HepG2 (cell line): Measurements from ENCODE around the gene FCHSD1. TPM values are rescaled to one million over a fixed set of nuclear protein-coding genes. Genes with fewer than 3 reads are reported as not detected.

Experiments used
- ASH2L ChIP-seq: fragments of 300-600, 200-600 bp; sonication (generic); IDR thresholded peaks from 2 replicates; pipeline ENCODE4 v1.7.0; 2017; ENCODE audit warnings: low read depth, mild to moderate bottlenecking, moderate library complexity, mixed read lengths, low read length; ENCODE audit not compliant: insufficient read length
- DMAP1 ChIP-seq: IDR thresholded peaks from 2 replicates; pipeline ENCODE4 v1.6.1; 2016
- DZIP1 ChIP-seq: sonication (generic); formaldehyde crosslinking; IDR thresholded peaks from 2 replicates; pipeline ENCODE4 v1.5.0; 2020; ENCODE audit warnings: mild to moderate bottlenecking, missing genetic modification reagents
- ISL2 ChIP-seq: sonication (generic); formaldehyde crosslinking; IDR thresholded peaks from 2 replicates; pipeline ENCODE4 v1.5.0; 2020; ENCODE audit warnings: missing genetic modification reagents
- KLF12 ChIP-seq: sonication (generic); formaldehyde crosslinking; IDR thresholded peaks from 2 replicates; pipeline ENCODE4 v1.4.0; 2020; ENCODE audit warnings: missing genetic modification reagents, borderline replicate concordance
- MED8 ChIP-seq: sonication (generic); formaldehyde crosslinking; IDR thresholded peaks from 2 replicates; pipeline ENCODE4 v1.8.1; 2023; ENCODE audit warnings: mild to moderate bottlenecking, missing genetic modification reagents; ENCODE audit not compliant: insufficient replicate concordance
- MYPOP ChIP-seq: sonication (generic); formaldehyde crosslinking; IDR thresholded peaks from 2 replicates; pipeline ENCODE4 v1.8.1; 2023; ENCODE audit warnings: mild to moderate bottlenecking, moderate library complexity, missing genetic modification reagents
- PRDM4 ChIP-seq: sonication (generic); formaldehyde crosslinking; IDR thresholded peaks from 2 replicates; pipeline ENCODE4 v1.9.0; 2021; ENCODE audit warnings: missing genetic modification reagents, borderline replicate concordance
- SKIL ChIP-seq: sonication (generic); formaldehyde crosslinking; IDR thresholded peaks from 2 replicates; pipeline ENCODE4 v1.8.0; 2022; ENCODE audit warnings: missing genetic modification reagents, mild to moderate bottlenecking, moderate library complexity, borderline replicate concordance
- TFDP1 ChIP-seq: IDR thresholded peaks from 2 replicates; pipeline ENCODE4 v1.6.1; 2016; ENCODE audit warnings: missing compliant biosample characterization, missing genetic modification reagents, borderline replicate concordance
- WIZ ChIP-seq: sonication (generic); formaldehyde crosslinking; IDR thresholded peaks from 2 replicates; pipeline ENCODE4 v1.5.1; 2020; ENCODE audit warnings: mild to moderate bottlenecking, missing genetic modification reagents
- XRCC5 ChIP-seq: fragments of 200-400 bp; formaldehyde crosslinking; optimal IDR thresholded peaks from 2 replicates; pipeline ENCODE3; 2017; ENCODE audit warnings: mild to moderate bottlenecking, low read length
- ZMAT3 ChIP-seq: sonication (generic); formaldehyde crosslinking; conservative IDR thresholded peaks from 2 replicates; pipeline ENCODE4 v1.7.0; 2021; ENCODE audit warnings: missing genetic modification reagents
- ZNF326 ChIP-seq: sonication (generic); formaldehyde crosslinking; IDR thresholded peaks from 2 replicates; pipeline ENCODE4 v1.4.0; 2020; ENCODE audit warnings: missing genetic modification reagents, borderline replicate concordance
- ZNF501 ChIP-seq: sonication (generic); formaldehyde crosslinking; IDR thresholded peaks from 2 replicates; pipeline ENCODE4 v1.5.1; 2020; ENCODE audit warnings: mild to moderate bottlenecking, moderate library complexity, missing genetic modification reagents
- ZNF607 ChIP-seq: sonication (generic); formaldehyde crosslinking; IDR thresholded peaks from 2 replicates; pipeline ENCODE4 v1.5.1; 2020; ENCODE audit warnings: missing genetic modification reagents, mild to moderate bottlenecking, borderline replicate concordance
- ZNF768 ChIP-seq: sonication (generic); formaldehyde crosslinking; IDR thresholded peaks from 2 replicates; pipeline ENCODE4 v1.4.0; 2020; ENCODE audit warnings: missing genetic modification reagents
- ZNF83 ChIP-seq: sonication (generic); formaldehyde crosslinking; IDR thresholded peaks from 2 replicates; pipeline ENCODE4 v1.4.0; 2020; ENCODE audit warnings: missing genetic modification reagents, mild to moderate bottlenecking, borderline replicate concordance
- ZNF878 ChIP-seq: sonication (generic); formaldehyde crosslinking; IDR thresholded peaks from 2 replicates; pipeline ENCODE4 v1.8.1; 2023; ENCODE audit warnings: mild to moderate bottlenecking, missing genetic modification reagents, moderate library complexity
- polyA plus RNA-seq, 8 experiments: library from polyadenylated mRNA; depleted of rRNA in 3 of 8; stranded (reverse) in 7 of 8; unstranded in 1 of 8; fragments of >200 nt; fragmentation: Illumina TruSeq in 4 of 8; extraction: Trizol in 4 of 8; gene quantifications; 2 replicates each; pipeline versions ENCODE4 v1.2.1 to v1.2.3, GENCODE V29; 2011 to 2016; ENCODE audit warnings: low read depth in 4 of 8, missing spikeins in 1 of 8, mixed read lengths in 1 of 8; ENCODE audit not compliant: insufficient read depth in 1 of 8
- total RNA-seq, 5 experiments: library from RNA; depleted of rRNA; stranded (reverse); fragments of >200 nt; fragmentation: Illumina TruSeq; extraction: Trizol; gene quantifications; 2 replicates each; pipeline ENCODE4 v1.2.3, GENCODE V29; 2016; ENCODE audit warnings: low read depth in 1 of 5

Gene FCHSD1
- total and polyA plus RNA-seq, 2 of the 13 experiments (the other 11 are each of a cell fraction or from before 2014, with no cell fraction given), result 5.5 to 15.4 TPM

GRCh38 chr5:141637123-141637766, 14.0 kb downstream of the FCHSD1 start (continued):
- TF ChIP-seq TFDP1 (CRISPR knock-in tag) (peak; percentile 31; the same call in 1 of the 2 replicates), ZNF326 (CRISPR knock-in tag) (no peak), KLF12 (CRISPR knock-in tag) (no peak), ASH2L (no peak), WIZ (CRISPR knock-in tag) (0 out of 2 replicates have a peak, but pooled peaks have one; percentile 4), ZNF607 (0 out of 2 replicates have a peak, but pooled peaks have one; percentile 84), ZNF878 (CRISPR knock-in tag) (no peak), MYPOP (CRISPR knock-in tag) (peak; percentile 67), SKIL (CRISPR knock-in tag) (peak; percentile 57; the same call in 1 of the 2 replicates), ISL2 (CRISPR knock-in tag) (no peak), DMAP1 (CRISPR knock-in tag) (peak; percentile 29; the same call in 1 of the 2 replicates), PRDM4 (CRISPR knock-in tag) (no peak), ZMAT3 (peak; percentile 62; the same call in 1 of the 2 replicates), MED8 (CRISPR knock-in tag) (peak; percentile 2), XRCC5 (no peak), ZNF501 (peak; percentile 92), ZNF83 (CRISPR knock-in tag) (no peak), DZIP1 (CRISPR knock-in tag) (peak; percentile 58; the same call in 1 of the 2 replicates), ZNF768 (peak; percentile 57)
